ENCODE measurements around the gene CARD10.

DNA sequence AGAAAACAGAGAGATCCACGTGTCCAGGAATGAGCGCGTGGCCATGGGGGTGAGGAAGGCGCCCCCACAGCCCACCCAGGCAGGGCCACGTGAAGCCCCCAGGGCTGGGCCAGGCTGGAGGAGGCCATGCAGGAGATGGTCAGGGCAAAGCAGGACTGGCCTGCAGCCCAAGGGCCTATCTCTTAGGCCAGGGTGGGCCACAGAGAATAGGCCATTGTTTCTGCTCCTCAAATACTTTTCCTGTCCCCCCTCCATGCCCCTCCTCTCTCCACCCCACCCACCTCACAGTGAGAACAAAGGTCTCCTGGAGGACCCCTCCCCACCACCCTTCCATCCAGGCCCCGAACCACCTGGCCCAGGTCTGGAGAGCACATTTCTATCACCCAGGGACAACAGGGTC lies 32.8 kb upstream of the CARD10 start:
- TF ChIP-seq JUND (IDR thresholded peaks at IDR 0.05; ENCODE audit: low read length) (no peak), MAFK (IDR thresholded peaks at IDR 0.05; ENCODE audit: low read depth, low read length) (no peak), KDM4A (IDR thresholded peaks at IDR 0.05; ENCODE audit: low read depth, low read length, severe bottlenecking) (no peak), POLR2AphosphoS5 (IDR thresholded peaks at IDR 0.05; ENCODE audit: low read depth, low read length) (no peak), PHF8 (conservative IDR thresholded peaks at IDR 0.05; ENCODE audit: low read depth, low read length) (no peak), EZH2 (IDR thresholded peaks at IDR 0.05; ENCODE audit: low read depth, low read length, severe bottlenecking) (no peak), POLR2A (IDR thresholded peaks at IDR 0.05; ENCODE audit: control extremely low read depth in 1 of 2, low read depth in 2 of 2, low read length in 2 of 2) (no peak), HDAC6 (IDR thresholded peaks at IDR 0.05; ENCODE audit: low read depth, low read length) (no peak), FOSL1 (IDR thresholded peaks at IDR 0.05; ENCODE audit: insufficient read depth, low read depth, low read length) (no peak), GTF2F1 (IDR thresholded peaks at IDR 0.05; ENCODE audit: borderline replicate concordance, low read depth, low read length) (no peak)
- TF ChIP-seq, protein P1, sequence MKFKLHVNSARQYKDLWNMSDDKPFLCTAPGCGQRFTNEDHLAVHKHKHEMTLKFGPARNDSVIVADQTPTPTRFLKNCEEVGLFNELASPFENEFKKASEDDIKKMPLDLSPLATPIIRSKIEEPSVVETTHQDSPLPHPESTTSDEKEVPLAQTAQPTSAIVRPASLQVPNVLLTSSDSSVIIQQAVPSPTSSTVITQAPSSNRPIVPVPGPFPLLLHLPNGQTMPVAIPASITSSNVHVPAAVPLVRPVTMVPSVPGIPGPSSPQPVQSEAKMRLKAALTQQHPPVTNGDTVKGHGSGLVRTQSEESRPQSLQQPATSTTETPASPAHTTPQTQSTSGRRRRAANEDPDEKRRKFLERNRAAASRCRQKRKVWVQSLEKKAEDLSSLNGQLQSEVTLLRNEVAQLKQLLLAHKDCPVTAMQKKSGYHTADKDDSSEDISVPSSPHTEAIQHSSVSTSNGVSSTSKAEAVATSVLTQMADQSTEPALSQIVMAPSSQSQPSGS (IDR thresholded peaks at IDR 0.05; ENCODE audit: low read length), result no peak
- TF ChIP-seq, protein P2, sequence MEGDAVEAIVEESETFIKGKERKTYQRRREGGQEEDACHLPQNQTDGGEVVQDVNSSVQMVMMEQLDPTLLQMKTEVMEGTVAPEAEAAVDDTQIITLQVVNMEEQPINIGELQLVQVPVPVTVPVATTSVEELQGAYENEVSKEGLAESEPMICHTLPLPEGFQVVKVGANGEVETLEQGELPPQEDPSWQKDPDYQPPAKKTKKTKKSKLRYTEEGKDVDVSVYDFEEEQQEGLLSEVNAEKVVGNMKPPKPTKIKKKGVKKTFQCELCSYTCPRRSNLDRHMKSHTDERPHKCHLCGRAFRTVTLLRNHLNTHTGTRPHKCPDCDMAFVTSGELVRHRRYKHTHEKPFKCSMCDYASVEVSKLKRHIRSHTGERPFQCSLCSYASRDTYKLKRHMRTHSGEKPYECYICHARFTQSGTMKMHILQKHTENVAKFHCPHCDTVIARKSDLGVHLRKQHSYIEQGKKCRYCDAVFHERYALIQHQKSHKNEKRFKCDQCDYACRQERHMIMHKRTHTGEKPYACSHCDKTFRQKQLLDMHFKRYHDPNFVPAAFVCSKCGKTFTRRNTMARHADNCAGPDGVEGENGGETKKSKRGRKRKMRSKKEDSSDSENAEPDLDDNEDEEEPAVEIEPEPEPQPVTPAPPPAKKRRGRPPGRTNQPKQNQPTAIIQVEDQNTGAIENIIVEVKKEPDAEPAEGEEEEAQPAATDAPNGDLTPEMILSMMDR (IDR thresholded peaks at IDR 0.05; ENCODE audit: control extremely low read depth in 1 of 3, insufficient read depth in 1 of 3, low read depth in 1 of 3, low read length in 3 of 3), result no peak
